ENCODE measurements around the gene SHROOM2. TPM values are rescaled to one million over a fixed set of nuclear protein-coding genes. Genes with fewer than 3 reads are reported as not detected.

The SHROOM2 gene
- total RNA-seq, 1 experiment from 2014 or later: 5.3 TPM

DNA sequence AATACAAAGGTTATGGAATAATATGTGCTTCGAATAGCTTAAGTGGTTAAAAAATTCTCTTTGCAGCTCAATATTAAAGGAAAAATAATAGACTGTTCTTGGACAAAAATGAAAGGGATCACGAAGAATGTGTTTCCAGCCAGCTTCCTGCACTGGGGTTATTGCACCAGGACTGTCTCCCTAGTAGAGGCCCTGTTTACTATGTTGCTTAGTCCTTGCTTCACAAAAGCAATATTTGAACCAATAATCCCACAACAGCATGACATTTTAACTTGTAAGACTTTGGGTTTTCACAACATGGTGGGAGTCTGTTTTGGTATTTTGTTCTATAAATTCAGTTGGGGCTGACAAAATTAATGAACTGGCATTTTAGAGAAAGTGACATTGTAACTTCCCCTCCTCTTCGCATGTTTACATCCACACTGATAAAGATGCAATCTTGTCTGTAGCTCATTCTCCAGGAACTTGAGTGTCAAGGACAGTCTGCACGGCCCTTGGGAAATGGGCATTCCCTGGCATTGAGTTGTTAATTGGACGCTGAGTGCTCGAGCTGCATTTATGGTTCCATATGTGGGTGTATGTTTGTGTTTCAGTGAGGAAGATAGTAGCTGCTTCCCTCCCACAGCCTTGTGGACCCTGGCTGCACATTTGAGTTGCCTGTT lies 39.0 kb downstream of the SHROOM2 start:
- Histone ChIP-seq H3K4me3 (replicated peaks in 1 of 2; ENCODE audit: low read depth in 1 of 2, low read length in 2 of 2) (no peak overlapping the region), H4K20me1 (ENCODE audit: insufficient read depth) (no peaks in the 10 kb centered on the region), H3K9ac (ENCODE audit: low read length) (no peak overlapping the region), H2AFZ (ENCODE audit: low read depth, low read length, poor library complexity, severe bottlenecking) (no peak overlapping the region), H3K79me2 (ENCODE audit: insufficient read depth, low read length) (no peaks in the 10 kb centered on the region), H3K27me3 (ENCODE audit: insufficient read depth, low read length) (no peaks in the 10 kb centered on the region), H3K4me2 (ENCODE audit: low read length) (no peak overlapping the region), H3K9me3 (ENCODE audit: control insufficient read depth in 1 of 2, insufficient read depth in 1 of 2, low read depth in 1 of 2, low read length in 2 of 2) (no peaks in the 10 kb centered on the region), H3K27ac (ENCODE audit: low read depth, low read length) (no peak overlapping the region), H3K36me3 (ENCODE audit: control insufficient read depth in 1 of 2, insufficient read depth in 2 of 2, low read length in 2 of 2) (no peaks in the 10 kb centered on the region), H3K9me2 (ENCODE audit: insufficient read depth) (no peaks in the 10 kb centered on the region), H3K4me1 (ENCODE audit: control insufficient read depth in 1 of 2, insufficient read depth in 2 of 2, low read length in 2 of 2) (peaks cover 10 to 19% of the 10 kb centered on the region in 2 experiments)
- ChIA-PET CTCF (no interaction called here), POLR2A (no interaction called here), RAD21 (ENCODE audit: low non-redundant PET in 1 of 2, low total read pairs in 2 of 2, uncharacterized antibody in 2 of 2, unreplicated experiment in 2 of 2) (no interaction called here)
- no TSS peak for BruUV-seq (replicated peaks)
- DNase-seq (ENCODE audit: low read depth, low spot score): no peak
- intact Hi-C loops (cut with micrococcal nuclease): loop anchor here (5.0 kb wide), 1 partner anchor 38 kb away; the partner anchor contains the start of gene SHROOM2
- ATAC-seq: no peak
- TF ChIP-seq JUND (IDR thresholded peaks at IDR 0.05) (no peak), SRF (IDR thresholded peaks at IDR 0.05; ENCODE audit: low read depth) (no peak), SP1 (IDR thresholded peaks at IDR 0.05; ENCODE audit: low read depth) (no peak), CEBPB (IDR thresholded peaks at IDR 0.05; ENCODE audit: low read depth) (no peak), EGR1 (IDR thresholded peaks at IDR 0.05; ENCODE audit: low read depth) (no peak), EZH2 (IDR thresholded peaks at IDR 0.05) (no peak), SIN3A (IDR thresholded peaks at IDR 0.05; ENCODE audit: low read depth) (no peak), POLR2A (IDR thresholded peaks at IDR 0.05; ENCODE audit: borderline replicate concordance, extremely low read depth, insufficient read depth, insufficient read length) (no peak), CBX3 (IDR thresholded peaks at IDR 0.05; ENCODE audit: low read depth) (no peak), ELF1 (IDR thresholded peaks at IDR 0.05; ENCODE audit: borderline replicate concordance, low read depth) (no peak), EZH2phosphoT487 (IDR thresholded peaks at IDR 0.05; ENCODE audit: borderline replicate concordance) (no peak), FOSL1 (IDR thresholded peaks at IDR 0.05; ENCODE audit: low read depth) (no peak), POLR2AphosphoS5 (IDR thresholded peaks at IDR 0.05; ENCODE audit: low read depth, low read length) (no peak), ZFX (IDR thresholded peaks at IDR 0.05) (no peak), TCF7L2 (IDR thresholded peaks at IDR 0.05; ENCODE audit: borderline replicate concordance, extremely low read depth, insufficient read depth, insufficient read length) (no peak), ZNF274 (IDR thresholded peaks at IDR 0.05; ENCODE audit: low read depth, low read length) (no peak)
- TF ChIP-seq, protein P1, sequence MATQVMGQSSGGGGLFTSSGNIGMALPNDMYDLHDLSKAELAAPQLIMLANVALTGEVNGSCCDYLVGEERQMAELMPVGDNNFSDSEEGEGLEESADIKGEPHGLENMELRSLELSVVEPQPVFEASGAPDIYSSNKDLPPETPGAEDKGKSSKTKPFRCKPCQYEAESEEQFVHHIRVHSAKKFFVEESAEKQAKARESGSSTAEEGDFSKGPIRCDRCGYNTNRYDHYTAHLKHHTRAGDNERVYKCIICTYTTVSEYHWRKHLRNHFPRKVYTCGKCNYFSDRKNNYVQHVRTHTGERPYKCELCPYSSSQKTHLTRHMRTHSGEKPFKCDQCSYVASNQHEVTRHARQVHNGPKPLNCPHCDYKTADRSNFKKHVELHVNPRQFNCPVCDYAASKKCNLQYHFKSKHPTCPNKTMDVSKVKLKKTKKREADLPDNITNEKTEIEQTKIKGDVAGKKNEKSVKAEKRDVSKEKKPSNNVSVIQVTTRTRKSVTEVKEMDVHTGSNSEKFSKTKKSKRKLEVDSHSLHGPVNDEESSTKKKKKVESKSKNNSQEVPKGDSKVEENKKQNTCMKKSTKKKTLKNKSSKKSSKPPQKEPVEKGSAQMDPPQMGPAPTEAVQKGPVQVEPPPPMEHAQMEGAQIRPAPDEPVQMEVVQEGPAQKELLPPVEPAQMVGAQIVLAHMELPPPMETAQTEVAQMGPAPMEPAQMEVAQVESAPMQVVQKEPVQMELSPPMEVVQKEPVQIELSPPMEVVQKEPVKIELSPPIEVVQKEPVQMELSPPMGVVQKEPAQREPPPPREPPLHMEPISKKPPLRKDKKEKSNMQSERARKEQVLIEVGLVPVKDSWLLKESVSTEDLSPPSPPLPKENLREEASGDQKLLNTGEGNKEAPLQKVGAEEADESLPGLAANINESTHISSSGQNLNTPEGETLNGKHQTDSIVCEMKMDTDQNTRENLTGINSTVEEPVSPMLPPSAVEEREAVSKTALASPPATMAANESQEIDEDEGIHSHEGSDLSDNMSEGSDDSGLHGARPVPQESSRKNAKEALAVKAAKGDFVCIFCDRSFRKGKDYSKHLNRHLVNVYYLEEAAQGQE (IDR thresholded peaks at IDR 0.05; ENCODE audit: low read depth): no peak
- TF ChIP-seq, protein P2, sequence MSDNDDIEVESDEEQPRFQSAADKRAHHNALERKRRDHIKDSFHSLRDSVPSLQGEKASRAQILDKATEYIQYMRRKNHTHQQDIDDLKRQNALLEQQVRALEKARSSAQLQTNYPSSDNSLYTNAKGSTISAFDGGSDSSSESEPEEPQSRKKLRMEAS (IDR thresholded peaks at IDR 0.05): no peak
- TF ChIP-seq, protein P3, sequence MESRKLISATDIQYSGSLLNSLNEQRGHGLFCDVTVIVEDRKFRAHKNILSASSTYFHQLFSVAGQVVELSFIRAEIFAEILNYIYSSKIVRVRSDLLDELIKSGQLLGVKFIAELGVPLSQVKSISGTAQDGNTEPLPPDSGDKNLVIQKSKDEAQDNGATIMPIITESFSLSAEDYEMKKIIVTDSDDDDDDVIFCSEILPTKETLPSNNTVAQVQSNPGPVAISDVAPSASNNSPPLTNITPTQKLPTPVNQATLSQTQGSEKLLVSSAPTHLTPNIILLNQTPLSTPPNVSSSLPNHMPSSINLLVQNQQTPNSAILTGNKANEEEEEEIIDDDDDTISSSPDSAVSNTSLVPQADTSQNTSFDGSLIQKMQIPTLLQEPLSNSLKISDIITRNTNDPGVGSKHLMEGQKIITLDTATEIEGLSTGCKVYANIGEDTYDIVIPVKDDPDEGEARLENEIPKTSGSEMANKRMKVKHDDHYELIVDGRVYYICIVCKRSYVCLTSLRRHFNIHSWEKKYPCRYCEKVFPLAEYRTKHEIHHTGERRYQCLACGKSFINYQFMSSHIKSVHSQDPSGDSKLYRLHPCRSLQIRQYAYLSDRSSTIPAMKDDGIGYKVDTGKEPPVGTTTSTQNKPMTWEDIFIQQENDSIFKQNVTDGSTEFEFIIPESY (IDR thresholded peaks at IDR 0.05; ENCODE audit: extremely low read depth, insufficient replicate concordance, low read length): no peak
- TF ChIP-seq, protein P4, sequence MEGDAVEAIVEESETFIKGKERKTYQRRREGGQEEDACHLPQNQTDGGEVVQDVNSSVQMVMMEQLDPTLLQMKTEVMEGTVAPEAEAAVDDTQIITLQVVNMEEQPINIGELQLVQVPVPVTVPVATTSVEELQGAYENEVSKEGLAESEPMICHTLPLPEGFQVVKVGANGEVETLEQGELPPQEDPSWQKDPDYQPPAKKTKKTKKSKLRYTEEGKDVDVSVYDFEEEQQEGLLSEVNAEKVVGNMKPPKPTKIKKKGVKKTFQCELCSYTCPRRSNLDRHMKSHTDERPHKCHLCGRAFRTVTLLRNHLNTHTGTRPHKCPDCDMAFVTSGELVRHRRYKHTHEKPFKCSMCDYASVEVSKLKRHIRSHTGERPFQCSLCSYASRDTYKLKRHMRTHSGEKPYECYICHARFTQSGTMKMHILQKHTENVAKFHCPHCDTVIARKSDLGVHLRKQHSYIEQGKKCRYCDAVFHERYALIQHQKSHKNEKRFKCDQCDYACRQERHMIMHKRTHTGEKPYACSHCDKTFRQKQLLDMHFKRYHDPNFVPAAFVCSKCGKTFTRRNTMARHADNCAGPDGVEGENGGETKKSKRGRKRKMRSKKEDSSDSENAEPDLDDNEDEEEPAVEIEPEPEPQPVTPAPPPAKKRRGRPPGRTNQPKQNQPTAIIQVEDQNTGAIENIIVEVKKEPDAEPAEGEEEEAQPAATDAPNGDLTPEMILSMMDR (IDR thresholded peaks at IDR 0.05 in 2 of 3, conservative IDR thresholded peaks at IDR 0.05 in 1 of 3; ENCODE audit: borderline replicate concordance in 1 of 3, insufficient read depth in 1 of 3, low read depth in 2 of 3, low read length in 2 of 3): no peak

Measured in HCT116 (cell line).